Effector memory CD4-positive, alpha-beta T cell (primary cell): ENCODE results near the gene KRT3.

ENCODE experiments used
- DNase-seq, 3 donors: peaks; one replicate each; pipeline ENCODE4 v3.0.0-alpha.2; 2020
- H3K27ac ChIP-seq: 2 replicates; pipeline ENCODE4 v1.7.0; 2013; ENCODE audit warnings: mild to moderate bottlenecking, low read length, moderate library complexity; ENCODE audit not compliant: insufficient read depth, poor library complexity, severe bottlenecking
- H3K27me3 ChIP-seq: replicated peaks from 2 replicates; pipeline ENCODE4 v1.7.0; 2013; ENCODE audit warnings: mild to moderate bottlenecking, low read length; ENCODE audit not compliant: insufficient read depth, control insufficient read depth, poor library complexity, severe bottlenecking
- H3K36me3 ChIP-seq: 2 replicates; pipeline ENCODE4 v1.7.0; 2013; ENCODE audit warnings: mild to moderate bottlenecking, low read length, moderate library complexity; ENCODE audit not compliant: control insufficient read depth, insufficient read depth
- H3K4me1 ChIP-seq: 2 replicates; pipeline ENCODE4 v1.7.0; 2013; ENCODE audit warnings: low read length, mild to moderate bottlenecking; ENCODE audit not compliant: control insufficient read depth, insufficient read depth, poor library complexity, severe bottlenecking
- H3K4me3 ChIP-seq: 2 replicates; pipeline ENCODE4 v1.7.0; 2013; ENCODE audit warnings: low read length, low read depth, mild to moderate bottlenecking; ENCODE audit not compliant: insufficient read depth, poor library complexity, severe bottlenecking
- H3K9me3 ChIP-seq: 2 replicates; pipeline ENCODE4 v1.7.0; 2013; ENCODE audit warnings: mild to moderate bottlenecking, low read length, moderate library complexity; ENCODE audit not compliant: control insufficient read depth

The KRT3 gene

DNA sequence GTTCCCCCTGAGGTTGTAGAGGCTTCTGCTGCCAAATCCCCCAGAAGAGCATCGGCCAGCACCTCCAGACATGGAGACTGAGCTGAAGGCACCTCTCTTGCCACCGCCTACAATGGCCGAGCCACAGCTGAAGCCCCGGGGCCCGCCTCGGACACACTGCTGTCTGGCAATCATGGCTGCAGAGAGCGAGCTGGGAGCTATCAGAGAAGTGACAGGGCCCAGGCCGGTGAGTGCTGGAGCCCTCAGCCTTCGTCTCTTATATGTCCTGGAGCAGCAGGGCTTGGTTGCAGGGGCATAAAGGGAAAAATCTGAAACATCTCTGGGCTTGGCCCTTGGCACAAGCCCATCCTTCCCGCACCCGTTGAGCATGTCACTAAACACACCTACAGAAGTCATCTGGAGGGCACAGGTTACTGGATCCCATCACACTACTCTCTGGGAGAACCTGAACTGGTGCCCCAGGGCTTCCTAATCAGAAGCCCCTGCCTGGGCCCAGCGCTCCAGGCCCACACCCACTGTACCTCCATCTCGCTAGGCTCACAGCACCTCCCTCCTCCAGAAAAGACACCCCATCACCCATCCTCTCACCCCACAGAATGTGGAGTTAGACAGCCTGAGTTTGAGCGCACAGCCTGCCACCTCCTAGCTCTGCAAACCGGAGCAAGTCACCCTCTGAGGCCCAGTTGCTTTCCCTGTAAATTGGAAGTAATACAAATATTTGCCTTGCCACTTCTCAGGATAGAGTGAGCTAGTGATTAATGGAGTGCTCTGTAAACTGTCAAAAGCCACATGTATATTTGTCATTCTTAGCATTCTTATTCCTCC, 18.2 kb upstream of the KRT3 start, which contains the start of gene KRT4:
TSS of gene KRT4 (minus strand) at position 232 of the 825 bp plus-strand sequence. CDS start at position 174, 58 bp downstream.
- Histone ChIP-seq H3K4me3 (no peak within 1 kb of the TSS), H3K4me1 (no peaks in the 10 kb centered on the region)

DNA sequence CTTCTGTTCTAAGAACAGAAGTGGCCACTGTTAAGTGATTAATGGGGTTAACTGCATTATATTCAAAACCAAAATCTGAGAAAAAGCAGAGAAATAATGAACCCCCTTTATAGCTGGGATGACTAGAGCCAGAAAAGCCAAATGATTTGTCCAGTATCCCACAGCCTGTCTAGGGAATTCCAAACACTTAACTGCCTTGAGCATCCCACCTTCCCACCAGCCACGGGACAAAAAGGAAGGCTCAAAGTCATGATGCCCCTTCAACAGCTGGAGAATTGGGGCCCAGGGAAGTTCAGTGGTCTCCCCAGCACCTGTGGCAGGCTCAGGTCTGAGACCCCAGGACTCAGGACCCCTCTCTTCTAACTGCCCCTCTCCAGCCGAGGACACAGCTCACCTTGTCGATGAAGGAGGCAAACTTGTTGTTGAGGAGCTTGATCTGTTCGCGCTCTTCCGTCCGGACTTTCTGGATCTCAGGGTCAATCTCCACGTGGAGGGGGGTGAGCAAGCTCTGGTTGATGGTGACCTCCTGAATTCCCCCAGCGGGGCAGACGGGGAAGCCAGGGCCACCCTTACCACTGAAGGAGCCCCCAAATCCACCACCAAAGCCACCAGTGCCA, 17.4 kb upstream of the KRT3 start:
- no peaks in the 10 kb centered on the region for H3K4me1 ChIP-seq
- no peaks in the 10 kb centered on the region for H3K9me3 ChIP-seq
- H3K27ac ChIP-seq: no peak overlapping the region
- no peaks in the 10 kb centered on the region for H3K27me3 ChIP-seq
- no peaks in the 10 kb centered on the region for H3K36me3 ChIP-seq
- no peak for DNase-seq
- no peak overlapping the region for H3K4me3 ChIP-seq

More for the DNA sequence above, 18.2 kb upstream of the KRT3 start, which contains the start of gene KRT4:
- no peaks in the 10 kb centered on the region for H3K9me3 ChIP-seq
- DNase-seq: no peak
- H3K27me3 ChIP-seq: no peaks in the 10 kb centered on the region
- H3K27ac ChIP-seq: no peak within 1 kb of the TSS
- no peaks in the 10 kb centered on the region for H3K36me3 ChIP-seq

- H3K36me3 ChIP-seq: no peaks in the 10 kb centered on the region
- no peaks in the 10 kb centered on the region for H3K27me3 ChIP-seq
- DNase-seq: no peak
- no peak overlapping the region for H3K27ac ChIP-seq
- H3K4me3 ChIP-seq: no peak overlapping the region
- H3K4me1 ChIP-seq: no peaks in the 10 kb centered on the region
- H3K9me3 ChIP-seq: no peaks in the 10 kb centered on the region
Measured at GRCh38 chr12:52812749-52813148, 16.8 kb upstream of the KRT3 start.

DNA sequence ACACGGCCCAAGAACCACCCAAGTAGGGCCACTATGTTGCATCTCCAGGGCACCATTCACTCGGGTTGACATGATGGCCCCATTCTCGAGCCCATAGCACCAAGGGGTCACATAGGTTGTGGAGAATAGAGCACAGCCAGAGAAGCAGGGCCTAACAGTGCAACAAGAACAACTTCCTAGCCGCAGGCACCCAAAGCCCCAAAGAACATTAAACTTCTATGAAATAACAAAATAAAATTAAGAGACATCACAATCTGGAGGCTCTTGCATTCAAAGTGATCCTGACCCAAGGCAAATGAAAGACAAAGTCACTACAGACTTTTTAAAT, 16.1 kb upstream of the KRT3 start:
- no peaks in the 10 kb centered on the region for H3K9me3 ChIP-seq
- H3K4me3 ChIP-seq: no peak overlapping the region
- no peaks in the 10 kb centered on the region for H3K27me3 ChIP-seq
- no peak overlapping the region for H3K27ac ChIP-seq
- H3K4me1 ChIP-seq: no peaks in the 10 kb centered on the region
- no peak for DNase-seq
- no peaks in the 10 kb centered on the region for H3K36me3 ChIP-seq

DNA sequence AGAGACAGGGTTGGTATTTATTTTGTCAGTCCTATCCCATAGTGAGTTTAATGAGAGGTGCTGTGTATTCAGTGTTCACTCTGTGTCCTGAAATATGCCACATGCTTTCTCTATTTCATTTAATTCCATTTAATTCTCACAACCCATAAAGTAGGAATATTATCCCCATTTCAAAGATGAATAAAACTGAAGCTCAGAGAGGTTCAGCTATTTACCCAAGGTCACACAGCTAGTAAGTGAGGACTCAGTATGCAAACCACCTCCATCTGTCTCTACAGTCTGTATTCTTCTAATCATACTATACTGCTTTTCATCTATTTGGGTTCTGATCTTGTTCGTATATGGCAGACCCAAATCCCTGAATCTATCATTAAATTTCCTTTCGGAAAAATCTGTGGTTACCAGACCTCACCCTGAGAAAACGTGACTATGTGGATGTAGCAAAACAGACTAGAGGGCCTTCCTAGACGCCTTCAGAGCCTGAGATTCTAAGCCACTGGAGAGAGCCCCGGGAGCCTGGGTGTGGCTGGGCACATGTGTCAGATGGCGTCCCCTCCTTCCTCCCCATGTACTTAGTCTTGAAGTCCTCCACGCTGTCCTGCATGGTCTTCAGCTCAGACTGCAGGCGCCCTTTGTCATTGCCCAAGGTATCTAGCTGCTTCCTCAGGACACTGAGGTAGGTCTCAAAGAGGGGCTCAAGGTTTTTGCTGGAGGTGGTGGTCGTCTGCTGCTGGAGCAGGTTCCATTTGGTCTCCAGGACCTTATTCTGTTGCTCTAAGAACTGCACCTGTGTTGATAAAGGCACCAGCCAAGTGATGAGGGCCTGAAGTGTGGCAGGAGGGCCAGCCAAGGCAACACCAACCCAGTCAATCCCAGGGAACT, 15.5 kb upstream of the KRT3 start:
- Histone ChIP-seq H3K36me3 (no peaks in the 10 kb centered on the region), H3K4me1 (no peaks in the 10 kb centered on the region), H3K27me3 (no peaks in the 10 kb centered on the region), H3K27ac (no peak overlapping the region), H3K4me3 (no peak overlapping the region), H3K9me3 (no peaks in the 10 kb centered on the region)
- no peak for DNase-seq

GRCh38 chr12:52810554-52810953, 14.6 kb upstream of the KRT3 start:
- H3K9me3 ChIP-seq: no peaks in the 10 kb centered on the region
- DNase-seq: no peak

DNA sequence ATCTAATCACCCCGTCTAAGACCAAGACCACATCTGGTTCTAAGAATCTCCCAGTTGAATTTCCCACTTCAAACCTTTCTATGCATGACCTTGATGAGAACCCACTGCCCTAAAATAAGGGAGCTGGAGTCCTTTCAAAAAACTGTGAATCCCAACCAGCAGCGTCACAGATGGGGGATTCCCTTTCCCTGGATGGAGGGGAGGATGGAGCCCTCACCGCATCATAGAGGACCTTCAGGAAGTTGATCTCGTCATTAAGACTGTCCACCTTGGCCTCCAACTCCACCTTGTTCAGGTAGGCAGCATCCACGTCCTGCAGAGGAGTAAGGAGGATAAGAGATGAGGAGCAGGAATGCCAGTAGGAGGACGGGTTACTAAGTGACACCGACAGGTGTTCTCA, 13.2 kb upstream of the KRT3 start:
- H3K27ac ChIP-seq: no peak overlapping the region
- H3K9me3 ChIP-seq: no peaks in the 10 kb centered on the region
- H3K4me3 ChIP-seq: no peak overlapping the region
- no peaks in the 10 kb centered on the region for H3K27me3 ChIP-seq
- H3K36me3 ChIP-seq: no peaks in the 10 kb centered on the region
- no peak for DNase-seq
- no peaks in the 10 kb centered on the region for H3K4me1 ChIP-seq

More at GRCh38 chr12:52810554-52810953, 14.6 kb upstream of the KRT3 start:
- no peak overlapping the region for H3K4me3 ChIP-seq
- no peak overlapping the region for H3K27ac ChIP-seq
- no peaks in the 10 kb centered on the region for H3K36me3 ChIP-seq
- H3K4me1 ChIP-seq: no peaks in the 10 kb centered on the region
- H3K27me3 ChIP-seq: no peaks in the 10 kb centered on the region

- Histone ChIP-seq H3K27ac (no peak overlapping the region), H3K9me3 (no peaks in the 10 kb centered on the region), H3K36me3 (no peaks in the 10 kb centered on the region), H3K27me3 (no peaks in the 10 kb centered on the region), H3K4me3 (no peak overlapping the region), H3K4me1 (no peaks in the 10 kb centered on the region)
- no peak for DNase-seq
Measured at GRCh38 chr12:52808573-52809160, 12.8 kb upstream of the KRT3 start.

DNA sequence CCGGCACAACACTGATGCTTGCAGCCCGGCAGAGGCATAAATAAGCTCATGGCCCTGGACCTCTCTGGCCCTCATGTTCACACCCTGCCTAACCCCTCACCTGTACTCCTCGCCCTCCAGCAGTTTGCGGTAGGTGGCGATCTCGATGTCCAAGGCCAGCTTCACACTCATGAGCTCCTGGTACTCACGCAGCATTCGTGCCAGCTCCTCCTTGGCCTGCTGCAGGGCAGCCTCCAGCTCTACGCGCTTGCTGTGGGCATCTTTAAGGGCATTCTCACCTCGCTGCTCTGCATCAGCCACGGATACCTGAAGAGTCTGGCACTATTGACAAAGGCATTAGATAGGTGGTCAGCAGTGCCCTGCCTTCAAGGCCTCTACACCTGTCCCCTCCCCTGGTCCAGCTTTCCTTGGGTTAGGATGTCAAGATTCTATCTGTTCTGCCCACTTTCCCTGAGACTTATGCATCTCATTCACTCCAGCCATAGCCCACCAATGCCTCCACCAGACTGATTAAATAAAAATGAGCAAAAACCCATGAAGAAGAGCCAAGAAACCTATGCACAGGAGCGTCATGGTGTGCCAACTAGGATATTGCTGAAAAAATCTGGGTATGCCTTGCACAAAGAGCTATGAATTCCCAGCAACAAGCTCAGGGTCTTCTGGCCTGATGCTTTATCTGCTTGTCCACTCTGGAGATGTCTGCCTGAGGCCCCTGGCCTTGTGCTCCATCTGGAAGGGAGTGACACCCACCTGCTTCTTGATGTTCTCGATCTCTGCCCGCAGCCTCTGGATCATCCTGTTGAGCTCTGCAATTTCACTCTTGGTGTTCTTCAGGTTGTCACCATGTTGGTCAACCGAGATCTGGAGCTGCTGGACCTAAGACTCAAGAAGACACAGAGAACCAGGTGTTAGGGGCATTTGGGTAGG, 11.9 kb upstream of the KRT3 start:
- Histone ChIP-seq H3K27ac (no peak overlapping the region), H3K36me3 (no peaks in the 10 kb centered on the region), H3K4me1 (no peaks in the 10 kb centered on the region), H3K4me3 (no peak overlapping the region), H3K9me3 (no peaks in the 10 kb centered on the region), H3K27me3 (no peaks in the 10 kb centered on the region)
- DNase-seq: no peak
